NCI-H146 treated with DMSO at 0.1 percent for 48 hours (cell line): ENCODE measurements around the gene PPFIA3.

Experiments
- DNase-seq: peaks from one replicate; lab custom pipeline; 2025; ENCODE audit not compliant: unreplicated experiment; lab: John Stamatoyannopoulos, UW

PPFIA3 gene

DNA sequence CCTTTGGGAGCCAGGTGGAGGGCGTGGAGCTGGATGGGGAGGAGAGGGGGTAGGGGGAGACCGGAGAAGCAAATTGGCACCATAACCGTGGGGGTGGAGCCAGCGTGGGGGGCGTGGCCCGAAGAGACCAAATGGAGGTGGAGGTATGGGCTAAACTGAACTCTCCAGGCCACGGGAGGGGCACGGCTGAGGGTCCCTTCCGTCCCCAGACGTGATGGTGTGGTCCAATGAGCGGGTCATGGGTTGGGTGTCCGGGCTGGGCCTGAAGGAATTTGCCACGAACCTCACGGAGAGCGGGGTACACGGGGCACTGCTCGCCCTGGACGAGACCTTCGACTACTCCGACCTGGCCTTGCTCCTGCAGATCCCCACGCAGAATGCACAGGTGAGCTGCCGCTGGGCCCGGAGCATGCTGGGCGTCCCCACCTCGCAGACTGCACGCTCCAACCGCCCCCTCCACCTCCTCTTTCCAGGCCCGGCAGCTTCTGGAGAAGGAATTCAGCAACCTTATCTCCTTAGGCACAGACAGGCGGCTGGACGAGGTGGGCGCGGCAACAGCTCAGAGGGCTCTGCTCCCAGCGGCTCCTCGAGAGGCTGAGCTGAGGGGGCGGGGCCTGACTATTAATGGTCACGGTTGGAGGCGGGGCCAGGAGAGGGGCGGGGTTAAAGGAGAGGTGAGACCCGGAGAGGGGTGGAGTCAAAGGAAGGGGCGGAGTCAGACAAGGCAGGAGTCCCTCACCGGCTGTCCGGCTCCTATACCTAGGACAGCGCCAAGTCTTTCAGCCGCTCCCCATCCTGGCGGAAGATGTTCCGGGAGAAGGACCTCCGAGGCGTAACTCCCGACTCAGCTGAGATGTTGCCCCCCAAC lies 29.7 kb downstream of the PPFIA3 start:
- DNase-seq = peak; percentile 69

DNA sequence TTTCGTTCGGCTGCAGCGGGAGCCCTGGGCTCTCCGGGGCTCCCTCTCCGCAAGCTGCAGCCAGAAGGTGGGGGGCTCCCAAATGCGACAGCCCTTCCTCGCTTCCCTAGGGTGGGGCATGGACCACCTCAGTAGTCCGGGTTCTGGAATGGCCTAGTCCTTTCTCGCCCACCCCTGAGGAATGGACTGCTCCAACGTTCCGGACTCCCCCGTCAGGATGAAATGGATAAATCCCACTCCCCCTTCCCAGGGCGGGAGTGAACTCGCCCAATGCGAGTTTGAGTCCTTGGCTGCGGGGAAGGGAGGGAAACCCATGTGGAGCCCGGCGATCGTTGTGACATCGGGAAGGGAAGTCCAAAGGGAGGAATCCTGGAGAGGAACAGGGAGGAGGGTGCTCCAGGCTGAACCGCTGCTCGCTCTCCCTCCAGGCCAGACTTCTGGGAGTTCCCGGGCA lies 30.3 kb downstream of the PPFIA3 start:
- DNase-seq = peak; percentile 46

- DNase-seq = peak; percentile 92
These were observed 31.0 kb downstream of the PPFIA3 start for GRCh38 chr19:49150106-49150943.

DNA sequence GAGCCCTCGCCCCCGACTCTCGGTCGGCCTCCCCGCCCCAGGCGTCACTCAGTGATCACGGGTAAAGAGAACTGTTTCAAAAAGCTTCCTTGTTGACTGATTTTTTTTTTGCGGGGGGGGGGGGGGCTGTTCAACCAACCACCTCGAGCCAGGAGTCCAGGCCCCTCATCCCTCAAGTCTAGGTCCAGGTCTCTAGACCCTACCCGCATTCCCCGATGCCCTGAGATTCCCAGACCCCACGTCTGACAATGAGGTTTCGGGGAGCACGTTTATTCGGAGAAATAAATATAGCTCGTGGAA lies 31.6 kb downstream of the PPFIA3 start:
- DNase-seq = no peak

GRCh38 chr19:49151267-49152118 lies 32.1 kb downstream of the PPFIA3 start:
- DNase-seq = peak; percentile 58

DNA sequence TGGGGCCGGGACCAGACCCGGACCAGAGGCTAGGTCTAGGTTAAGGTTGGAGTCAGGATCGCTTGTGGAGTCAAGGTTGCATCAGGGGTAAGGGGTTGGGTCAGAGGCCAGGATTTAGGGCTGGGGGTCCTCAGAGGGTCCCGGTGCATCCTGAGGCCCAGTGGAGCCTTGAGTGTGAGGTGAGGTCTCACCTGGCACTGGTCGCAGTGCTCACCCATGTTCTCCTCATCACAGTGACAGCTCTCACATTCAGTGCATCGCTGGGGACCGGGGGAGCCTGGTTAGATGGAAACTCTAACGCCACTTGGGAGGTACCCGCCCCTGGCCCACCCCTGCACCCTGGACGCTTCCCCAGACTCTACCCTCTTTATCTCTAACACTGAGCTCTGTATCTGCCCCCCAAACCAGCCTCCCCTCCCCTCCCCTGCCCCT lies 32.8 kb downstream of the PPFIA3 start:
- no peak for DNase-seq

DNA sequence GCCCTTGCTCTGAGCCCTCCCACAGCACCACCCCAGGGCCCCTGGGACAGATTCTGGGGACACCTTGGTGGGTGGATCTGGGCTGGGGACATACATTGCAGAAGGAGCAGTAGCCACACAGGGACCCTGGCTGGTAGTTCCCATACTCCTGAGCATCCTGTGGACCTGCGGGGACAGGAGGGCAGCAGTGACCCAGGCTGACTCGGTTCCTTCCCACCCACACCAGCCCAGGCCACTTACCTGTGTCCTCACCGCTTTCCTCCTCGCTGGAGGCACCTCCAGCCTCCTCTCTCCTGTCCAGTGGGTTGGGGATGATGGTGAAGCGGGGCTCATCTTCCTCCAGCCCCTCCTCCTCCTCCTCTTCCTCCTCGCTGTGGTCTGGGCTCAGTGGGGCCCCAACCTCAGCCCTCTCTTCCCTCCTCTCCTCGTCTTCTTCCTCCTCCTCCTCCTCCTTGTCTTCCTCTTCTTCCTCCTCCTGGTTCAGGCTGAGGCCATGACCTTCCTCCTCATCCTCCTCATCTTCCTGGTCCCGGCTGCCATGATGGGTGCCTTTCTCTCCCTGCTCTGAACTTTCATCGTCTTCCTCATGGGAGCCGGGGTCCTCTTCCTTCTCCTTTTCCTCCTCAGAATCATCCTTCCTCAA lies 33.9 kb downstream of the PPFIA3 start:
- DNase-seq = no peak

DNA sequence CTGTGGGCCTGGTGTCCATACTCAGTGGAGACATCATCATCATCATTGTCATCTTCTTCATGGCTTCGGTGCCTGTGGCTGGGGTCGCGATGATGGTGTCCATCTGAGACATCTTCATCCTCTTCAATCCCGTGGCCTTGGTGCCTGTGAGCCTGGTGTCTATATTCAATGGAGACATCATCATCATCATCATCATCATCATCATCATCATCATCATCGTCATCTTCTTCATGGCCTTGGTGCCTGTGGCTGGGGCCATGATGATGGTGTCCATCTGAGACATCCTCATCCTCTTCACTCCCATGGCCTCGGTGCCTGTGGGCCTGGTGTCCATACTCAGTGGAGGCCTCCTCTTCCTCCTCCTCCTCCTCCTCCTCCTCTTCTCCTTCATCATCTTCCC lies 34.9 kb downstream of the PPFIA3 start:
- DNase-seq = no peak

GRCh38 chr19:49155005-49155819 lies 35.9 kb downstream of the PPFIA3 start, which contains the start of gene HRC:
Gene HRC, minus strand, starts transcription at chr19:49155396. Its CDS starts 159 bp downstream, at chr19:49155237.
- DNase-seq = no peak

GRCh38 chr19:49155820-49156346 lies 36.5 kb downstream of the PPFIA3 start:
- no peak for DNase-seq

DNA sequence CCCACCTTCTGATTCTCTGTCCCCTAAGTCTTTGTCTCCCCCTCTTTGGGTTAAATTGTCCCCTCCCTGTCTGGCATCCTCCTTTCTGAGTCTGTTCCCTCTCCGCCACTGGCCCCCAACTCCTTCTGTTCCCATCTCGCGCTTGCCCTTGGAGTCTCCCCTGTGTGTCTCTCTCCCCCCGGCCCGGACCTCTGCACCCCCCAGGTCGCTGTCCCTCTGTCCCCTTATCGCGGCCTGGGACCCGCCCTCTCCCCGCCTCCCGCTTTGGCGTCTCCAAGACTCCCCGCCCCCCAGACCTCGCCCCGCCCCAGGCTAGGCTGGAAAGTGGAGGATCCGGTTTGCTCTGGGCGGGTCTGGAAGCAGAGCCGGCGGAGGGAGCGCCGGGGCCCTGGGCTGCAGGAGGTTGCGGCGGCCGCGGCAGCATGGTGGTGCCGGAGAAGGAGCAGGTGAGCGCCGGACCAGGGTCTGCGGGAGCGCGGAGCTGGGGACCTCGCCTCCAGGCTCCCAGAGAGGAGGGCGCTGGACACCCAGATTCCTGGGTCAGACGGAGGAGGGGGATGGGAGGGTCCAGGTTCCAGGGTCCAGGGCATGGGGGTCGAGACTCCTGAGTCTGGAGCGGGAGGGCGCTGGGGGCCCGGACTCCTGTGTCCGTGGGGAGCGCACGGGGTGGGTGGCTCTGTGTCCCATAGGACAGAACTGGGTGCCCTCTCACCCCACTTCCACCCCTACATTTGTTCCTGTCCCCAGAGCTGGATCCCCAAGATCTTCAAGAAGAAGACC lies 38.3 kb downstream of the PPFIA3 start, which contains the start of gene TRPM4:
Gene TRPM4 (plus strand): TSS at position 348 of the 780 bp plus-strand sequence. CDS start 75 bp downstream, at position 423.
- DNase-seq = peak; percentile 45

DNA sequence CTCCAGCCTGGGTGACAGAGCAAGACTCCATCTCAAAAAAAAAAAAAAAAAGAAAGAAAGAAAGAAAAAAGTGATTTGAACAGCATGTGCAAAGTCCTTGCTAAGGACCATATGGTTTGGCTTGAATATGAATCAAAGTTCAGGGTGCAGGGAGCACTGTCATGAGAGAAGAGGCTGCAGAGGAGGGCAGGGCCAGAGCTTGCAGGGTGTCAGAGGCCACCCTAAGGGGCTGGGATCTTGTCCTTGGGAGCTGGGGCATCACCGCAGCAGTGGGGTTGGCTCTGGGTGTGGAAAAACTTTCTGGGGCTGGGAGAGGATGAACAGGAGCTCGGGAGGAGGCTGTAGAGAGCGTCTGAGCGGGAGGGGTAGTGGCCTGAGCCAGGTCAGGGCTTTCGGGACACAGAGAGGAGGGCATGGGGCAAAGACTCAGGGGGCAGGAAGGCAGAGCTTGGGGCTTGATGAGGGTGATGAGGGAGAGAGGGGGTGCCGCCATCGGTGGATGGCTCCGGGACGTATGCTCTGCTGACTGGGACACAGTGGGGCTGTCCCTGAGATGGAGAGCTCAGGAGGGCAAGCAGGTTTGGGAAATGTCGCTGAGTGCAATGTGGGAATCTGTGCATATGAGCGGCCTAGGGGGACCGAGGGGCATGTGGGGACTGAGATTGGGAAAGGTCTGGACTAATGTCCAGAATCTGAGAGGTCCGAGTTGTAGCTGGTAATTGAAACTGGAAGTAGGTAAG lies 41.3 kb downstream of the PPFIA3 start:
- no peak for DNase-seq

- no peak for DNase-seq
These were observed 42.6 kb downstream of the PPFIA3 start for GRCh38 chr19:49161987-49162386.

GRCh38 chr19:49165111-49165750 lies 45.9 kb downstream of the PPFIA3 start:
- no peak for DNase-seq

DNA sequence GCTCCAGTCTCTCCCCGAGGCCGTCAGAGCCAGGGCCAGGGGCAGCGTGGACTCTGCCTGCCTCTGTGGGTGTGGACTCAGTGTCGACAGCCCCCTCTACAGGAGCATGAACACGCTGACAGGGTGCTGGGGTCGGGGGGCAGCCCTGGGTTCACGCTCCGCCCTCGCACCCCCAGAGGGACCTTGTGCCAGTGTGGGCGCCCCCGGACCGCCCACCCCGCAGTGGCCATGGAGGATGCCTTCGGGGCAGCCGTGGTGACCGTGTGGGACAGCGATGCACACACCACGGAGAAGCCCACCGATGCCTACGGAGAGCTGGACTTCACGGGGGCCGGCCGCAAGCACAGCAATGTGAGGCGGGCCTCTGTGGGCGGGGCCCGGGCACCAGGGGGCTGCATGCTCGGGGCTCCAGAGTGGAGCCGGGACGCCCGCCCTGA lies 46.5 kb downstream of the PPFIA3 start:
- DNase-seq = no peak

DNA sequence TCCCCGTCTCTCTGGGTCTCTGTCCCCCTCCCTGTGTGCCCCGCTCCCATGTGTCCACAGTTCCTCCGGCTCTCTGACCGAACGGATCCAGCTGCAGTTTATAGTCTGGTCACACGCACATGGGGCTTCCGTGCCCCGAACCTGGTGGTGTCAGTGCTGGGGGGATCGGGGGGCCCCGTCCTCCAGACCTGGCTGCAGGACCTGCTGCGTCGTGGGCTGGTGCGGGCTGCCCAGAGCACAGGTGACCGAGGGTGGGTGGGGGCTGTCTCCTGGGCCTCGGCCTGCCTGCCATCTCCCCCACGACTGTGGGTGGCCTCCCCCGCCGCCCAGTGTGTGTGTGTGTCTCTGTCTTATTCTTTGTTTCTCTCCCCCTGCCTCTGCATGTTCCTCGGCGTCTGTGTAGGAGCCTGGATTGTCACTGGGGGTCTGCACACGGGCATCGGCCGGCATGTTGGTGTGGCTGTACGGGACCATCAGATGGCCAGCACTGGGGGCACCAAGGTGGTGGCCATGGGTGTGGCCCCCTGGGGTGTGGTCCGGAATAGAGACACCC lies 48.6 kb downstream of the PPFIA3 start:
- DNase-seq = no peak

GRCh38 chr19:49168421-49168820 lies 49.1 kb downstream of the PPFIA3 start:
- no peak for DNase-seq
